RPMI7951 (cell line): Measurements from ENCODE around the gene TGDS. TPM values are rescaled to one million over a fixed set of nuclear protein-coding genes. Genes with fewer than 3 reads are reported as not detected.
A peak's percentile ranks its signal among the peaks of the same experiment; 100 is the strongest.
"Not testable (repeated sequence)": the region's sequence is repeated elsewhere in the genome, so short reads cannot be mapped to it uniquely, and the experiment has no call there.

Source experiments
- DNase-seq: peaks from one replicate; pipeline ENCODE4 v3.0.0-alpha.2; 2012; ENCODE audit warnings: low read depth
- total RNA-seq: library from RNA; depleted of rRNA; stranded (reverse); fragments of >200 nt; shearing (Covaris generic); gene quantifications from 2 replicates; pipeline ENCODE4 v1.2.3, GENCODE V29; 2014; rRNA removed

Gene TGDS, protein sequence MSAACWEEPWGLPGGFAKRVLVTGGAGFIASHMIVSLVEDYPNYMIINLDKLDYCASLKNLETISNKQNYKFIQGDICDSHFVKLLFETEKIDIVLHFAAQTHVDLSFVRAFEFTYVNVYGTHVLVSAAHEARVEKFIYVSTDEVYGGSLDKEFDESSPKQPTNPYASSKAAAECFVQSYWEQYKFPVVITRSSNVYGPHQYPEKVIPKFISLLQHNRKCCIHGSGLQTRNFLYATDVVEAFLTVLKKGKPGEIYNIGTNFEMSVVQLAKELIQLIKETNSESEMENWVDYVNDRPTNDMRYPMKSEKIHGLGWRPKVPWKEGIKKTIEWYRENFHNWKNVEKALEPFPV
- 15.3 and 17.1 TPM in 2 replicates for total RNA-seq

DNA sequence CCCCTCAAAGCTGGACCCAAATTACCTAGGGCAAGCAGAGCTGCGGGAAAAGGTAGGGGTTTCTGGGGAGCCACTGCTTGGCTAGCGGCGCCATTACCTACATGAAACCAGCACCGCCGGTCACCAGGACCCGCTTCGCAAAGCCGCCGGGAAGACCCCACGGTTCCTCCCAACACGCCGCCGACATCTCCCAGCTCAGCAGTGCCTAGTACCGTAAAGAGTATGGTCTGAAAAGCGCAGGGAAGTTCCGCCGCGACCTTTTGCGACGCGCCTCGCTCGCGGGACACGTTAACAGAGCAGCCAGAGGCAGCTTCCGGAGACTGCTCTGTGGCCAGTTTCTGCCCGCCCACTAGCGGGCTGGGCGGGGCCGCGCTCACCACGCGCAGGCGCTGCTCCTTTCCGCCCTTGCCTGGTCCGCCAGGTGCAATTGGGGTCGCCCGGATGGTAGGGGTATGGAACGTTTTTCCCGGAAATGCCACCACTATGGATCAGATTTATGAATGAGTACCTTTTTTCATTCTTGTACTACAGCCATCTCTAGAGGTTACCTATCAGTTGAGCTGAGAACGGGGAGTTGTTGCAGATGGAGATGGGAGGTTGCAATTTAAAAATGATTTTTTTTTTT lies at the start of gene TGDS:
Gene TGDS, minus strand, starts transcription at position 203 of the 625 bp plus-strand sequence. Its CDS starts 16 bp downstream, at position 187.
- DNase-seq: peak; percentile 90

DNA sequence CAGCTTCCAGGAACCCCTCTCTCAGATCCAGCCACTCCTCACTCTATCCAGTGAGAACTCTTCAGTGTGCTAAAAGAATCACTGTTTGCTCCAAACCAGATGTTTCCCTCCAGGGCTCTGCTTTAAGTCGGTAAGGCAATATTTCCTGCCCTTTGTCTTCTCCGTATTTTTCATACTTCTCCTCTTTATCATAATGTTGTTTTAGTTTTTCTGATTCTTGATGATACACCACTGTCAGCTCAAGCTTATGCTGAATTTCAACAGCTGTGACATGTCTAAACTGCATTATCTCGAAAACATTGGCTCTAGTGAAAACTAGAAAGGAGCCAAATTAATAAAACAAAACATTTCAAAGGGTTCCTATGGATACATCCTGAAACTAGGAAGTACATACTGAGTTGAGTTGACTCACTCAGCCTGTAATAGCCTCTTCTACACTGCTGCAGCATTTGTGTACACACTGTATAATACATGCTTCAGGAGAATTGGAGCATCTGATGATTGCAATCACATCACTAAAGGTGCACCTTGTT lies 45.5 kb upstream of the TGDS start:
- DNase-seq: peak; percentile 43

DNA sequence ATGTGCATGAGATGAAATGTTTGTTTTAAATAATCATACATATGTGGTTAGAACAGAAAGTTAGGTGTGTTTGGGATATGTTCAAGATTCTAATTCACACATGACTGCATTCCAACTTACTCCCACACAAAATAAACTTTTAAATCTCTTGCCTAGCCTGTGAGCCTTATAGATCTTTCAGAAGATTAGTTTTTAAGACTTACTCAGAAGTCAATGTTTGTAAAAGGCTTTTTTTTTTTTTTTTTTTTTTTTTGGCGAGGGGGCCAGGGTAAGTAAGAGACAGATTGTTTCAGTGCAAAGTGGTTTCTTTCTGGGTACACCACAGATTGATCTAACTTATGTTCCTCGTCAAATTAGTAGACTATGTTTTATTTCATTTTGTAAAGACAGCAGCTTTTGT lies 44.8 kb upstream of the TGDS start:
- no peak for DNase-seq

DNA sequence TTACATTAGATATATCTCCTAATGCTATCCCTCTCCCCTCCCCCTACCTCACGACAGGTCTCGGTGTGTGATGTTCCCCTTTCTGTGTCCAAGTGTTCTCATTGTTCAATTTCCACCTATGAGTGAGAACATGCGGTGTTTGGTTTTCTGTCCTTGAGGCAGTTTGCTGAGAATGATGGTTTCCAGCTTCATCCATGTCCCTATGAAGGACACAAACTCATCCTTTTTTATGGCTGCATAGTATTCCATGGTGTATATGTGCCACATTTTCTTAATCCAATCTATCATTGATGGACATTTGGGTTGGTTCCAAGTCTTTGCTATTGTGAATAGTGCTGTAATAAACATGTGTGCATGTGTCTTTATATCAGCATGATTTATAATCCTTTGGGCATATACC lies 41.7 kb upstream of the TGDS start:
- not testable (repeated sequence) for DNase-seq

DNA sequence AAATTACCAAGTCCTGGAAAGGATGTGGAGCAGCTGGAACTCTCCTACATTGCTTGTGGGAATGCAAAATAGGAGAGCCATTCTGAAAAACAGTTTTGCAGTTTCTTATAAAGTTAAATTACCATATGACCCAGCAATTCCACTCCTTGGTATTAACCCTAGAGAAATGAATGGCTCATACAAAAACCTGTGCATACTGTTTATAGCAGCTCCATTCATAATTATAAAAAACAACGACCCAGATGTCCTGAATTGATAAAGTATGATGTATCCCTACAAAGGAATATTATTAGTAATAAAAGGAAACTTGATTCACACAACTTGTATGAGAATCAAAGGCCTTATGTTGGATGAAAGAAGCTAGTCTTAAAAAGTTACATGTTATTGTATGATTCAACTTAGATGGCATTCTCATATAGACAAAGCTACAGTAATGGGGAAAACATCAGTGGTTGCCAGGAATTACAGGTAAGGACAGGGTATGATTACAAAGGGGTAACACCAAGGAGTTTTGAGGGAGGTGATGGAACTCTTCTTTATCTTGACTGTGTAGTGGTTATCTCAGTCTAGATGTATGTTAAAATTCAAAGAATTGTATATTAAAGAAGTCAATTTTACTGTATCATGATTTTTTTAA lies 41.1 kb upstream of the TGDS start:
- DNase-seq: no peak

DNA sequence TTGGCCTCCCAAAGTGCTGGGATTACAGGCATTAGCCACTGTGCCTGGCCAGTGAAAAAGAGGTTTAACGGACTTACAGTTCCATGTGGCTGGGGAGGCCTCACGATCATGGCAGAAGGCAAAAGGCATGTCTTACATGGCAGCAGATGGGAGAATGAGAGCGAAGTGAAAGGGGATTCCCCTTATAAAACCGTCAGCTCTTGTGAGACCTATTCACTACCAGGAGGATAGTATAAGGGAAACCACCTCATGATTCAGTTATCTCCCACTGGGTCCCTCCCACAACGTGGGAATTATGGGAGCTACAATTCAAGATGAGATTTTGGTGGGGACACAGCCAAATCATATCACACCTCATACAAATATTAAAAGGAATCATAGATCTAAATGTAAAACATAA lies 40.1 kb upstream of the TGDS start:
- not testable (repeated sequence) for DNase-seq

DNA sequence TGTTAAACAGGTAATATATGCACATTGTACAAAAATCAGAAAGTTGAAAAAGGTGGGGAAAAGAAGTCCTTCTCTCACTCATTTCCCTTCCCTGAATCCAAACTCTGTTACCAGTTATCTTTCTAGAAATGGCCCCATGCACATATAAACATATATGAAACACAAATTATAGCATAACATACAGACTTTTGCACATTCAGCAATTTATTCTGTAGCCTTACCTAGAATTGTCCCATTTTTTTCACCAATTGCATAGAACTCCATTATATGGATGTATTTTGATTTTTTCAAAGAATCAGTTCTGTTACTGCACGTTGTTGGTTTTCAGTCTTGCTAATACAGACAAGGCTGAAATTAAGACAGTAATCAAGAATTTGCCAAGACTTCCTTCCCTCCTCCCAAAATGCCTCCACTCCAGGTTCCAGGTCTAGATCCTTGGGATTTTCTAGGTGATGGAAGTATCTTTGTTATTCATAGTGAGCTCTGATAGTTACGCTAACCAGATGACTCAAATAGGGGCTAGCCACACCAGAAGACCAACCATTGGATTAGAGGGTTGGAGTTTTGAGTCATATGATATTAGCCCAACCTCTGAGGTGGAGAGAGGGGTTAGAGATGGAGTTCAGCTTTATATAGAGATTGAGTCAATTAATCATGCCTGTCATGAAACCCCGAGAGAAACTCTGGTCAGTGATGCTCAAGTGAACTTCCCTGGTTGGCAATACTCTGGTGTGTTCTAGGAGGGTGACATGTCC lies 36.5 kb upstream of the TGDS start:
- no peak for DNase-seq

DNA sequence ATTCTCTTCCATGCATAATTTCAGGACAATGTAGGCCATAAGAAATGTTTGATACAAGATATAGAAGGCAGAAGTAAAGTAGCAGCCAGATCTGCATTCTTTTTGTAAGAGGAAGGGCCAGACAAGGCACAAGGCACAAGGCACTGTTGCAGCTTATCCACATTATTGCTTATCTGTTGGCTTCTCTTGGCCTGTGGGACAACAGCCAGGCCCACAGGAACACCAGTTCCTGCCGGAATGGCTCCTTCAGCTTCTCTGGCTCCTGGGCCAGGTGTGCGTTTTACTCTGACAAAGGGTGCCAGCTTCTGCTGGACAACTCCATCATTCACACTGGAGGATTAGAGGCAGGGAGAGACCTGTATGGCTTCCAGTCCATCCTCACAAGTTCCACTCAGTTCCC lies 34.9 kb upstream of the TGDS start:
- DNase-seq: no peak

DNA sequence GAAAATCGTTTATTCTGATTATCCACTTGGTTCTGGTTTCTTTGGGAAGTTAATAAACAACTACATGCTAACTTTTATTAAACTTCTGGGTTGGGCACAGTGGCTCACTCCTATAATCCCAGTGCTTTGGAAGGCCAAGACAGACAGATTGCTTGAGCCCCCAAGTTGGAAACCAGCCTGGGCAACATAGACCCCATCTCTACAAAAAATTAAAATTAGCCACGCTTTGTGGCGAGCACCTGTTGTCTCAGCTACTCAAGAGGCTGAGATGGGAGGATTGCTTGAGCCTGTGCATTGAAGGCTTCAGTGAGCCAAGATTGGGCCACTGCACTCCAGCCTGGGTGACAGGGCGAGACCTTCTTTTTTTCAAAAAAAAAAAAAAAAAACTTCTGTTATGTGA lies 27.4 kb upstream of the TGDS start:
- DNase-seq: no peak

DNA sequence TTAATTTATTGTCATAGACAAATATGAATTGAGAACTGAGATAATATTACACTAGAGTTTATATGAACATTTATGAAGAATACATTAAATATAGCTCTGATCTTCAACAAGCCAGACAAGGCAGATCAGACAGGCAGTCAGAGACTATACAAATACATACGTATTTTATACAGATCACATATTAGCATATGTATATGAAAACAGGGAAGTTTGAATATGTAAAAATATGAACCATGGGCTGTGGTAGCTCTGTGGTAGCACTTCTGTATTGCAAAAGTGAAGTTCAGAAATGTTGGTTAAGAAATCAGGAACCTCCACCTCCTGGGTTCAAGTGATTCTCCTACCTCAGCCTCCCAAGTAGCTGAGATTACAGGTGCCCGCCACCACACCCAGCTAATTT lies 26.4 kb upstream of the TGDS start:
- no peak for DNase-seq

DNA sequence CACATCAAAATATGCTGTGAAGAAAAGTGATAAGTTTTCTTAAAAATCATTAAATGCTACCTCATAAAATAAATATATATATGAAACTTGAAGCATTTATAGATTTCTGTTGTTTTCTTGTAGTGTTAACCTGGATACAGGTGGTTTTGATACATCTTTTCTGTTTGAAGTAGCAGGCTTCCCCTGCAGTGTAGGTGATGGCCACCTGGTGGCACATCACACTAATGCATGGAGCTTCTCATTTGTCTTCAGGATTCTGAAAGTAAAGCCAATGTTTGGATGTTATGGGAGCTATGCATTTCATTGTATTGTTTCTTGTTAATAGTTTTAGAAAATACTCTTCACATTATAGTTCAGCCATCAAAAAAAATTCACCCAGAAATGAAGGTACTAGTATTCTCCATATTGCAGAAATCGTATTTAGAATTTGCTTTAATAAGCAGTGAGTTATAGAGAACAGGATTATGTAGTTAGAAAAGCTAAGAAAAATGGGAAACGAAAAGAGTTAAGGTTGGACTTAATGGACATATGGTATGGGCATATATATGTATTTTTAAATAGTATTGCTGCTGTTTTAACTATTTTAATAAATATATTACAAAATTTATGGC lies 24.4 kb upstream of the TGDS start:
- no peak for DNase-seq

DNA sequence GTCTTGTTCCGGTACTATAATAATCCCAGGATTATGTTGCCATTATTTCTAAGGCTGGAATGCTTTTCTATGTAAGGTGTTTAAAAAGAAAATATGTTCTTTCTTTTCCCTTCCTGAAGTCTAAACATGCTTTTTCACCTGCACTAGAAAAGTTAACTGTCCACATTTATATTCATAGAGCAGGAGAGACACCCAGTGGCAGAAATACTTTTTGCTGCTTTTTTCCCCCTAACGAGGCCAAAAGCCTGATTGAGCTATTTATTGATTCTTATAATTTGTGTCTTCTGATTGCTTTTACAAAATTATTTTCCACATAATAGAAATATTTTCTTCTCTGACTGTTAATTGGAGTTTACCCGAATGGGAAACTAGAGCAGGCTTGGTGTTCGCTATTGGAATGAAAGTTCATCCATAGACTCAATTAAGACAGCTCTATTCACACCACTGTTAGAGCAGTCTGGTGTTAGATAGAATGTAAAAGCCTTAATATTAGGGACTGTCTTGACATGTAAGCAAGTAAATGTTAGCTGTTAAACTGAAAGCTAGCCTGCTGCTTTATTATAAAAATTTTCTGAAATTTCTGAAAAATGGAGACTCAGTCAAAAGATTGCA lies 21.5 kb upstream of the TGDS start:
- no peak for DNase-seq

DNA sequence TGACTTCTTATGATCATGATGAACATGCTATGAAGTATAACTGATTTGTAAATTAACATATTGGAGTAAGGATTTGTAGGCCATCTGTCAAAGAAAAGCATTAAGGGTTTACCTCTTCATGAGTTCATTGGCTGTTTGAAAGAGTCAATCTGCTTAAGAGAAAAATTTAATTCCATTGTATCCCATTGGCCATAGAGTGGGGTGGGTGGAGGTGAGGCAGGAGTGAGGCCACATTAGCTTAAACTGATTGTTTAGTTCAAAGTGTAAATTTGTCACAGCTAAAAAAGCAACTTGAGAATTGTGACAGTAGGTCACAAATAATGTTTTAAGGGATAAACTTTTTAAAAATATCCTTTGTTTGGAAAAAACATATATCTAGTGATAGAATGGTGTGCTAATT lies 17.1 kb upstream of the TGDS start:
- DNase-seq: no peak

DNA sequence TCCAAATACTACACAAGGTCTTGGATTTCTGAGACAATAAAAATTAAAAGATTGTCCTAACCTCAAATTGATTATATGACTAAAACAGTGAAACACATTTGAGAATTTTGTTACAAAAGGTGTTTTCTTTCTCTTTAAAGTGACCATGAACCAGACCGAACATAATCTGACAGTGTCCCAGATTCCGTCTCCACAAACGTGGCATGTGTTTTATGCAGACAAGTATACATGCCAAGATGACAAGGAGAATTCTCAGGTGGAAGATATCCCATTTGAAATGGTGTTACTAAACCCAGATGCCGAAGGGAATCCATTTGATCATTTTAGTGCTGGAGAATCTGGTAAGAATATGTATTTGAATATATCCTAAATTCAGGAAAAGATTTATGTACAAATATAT lies 16.1 kb upstream of the TGDS start:
- DNase-seq: no peak

DNA sequence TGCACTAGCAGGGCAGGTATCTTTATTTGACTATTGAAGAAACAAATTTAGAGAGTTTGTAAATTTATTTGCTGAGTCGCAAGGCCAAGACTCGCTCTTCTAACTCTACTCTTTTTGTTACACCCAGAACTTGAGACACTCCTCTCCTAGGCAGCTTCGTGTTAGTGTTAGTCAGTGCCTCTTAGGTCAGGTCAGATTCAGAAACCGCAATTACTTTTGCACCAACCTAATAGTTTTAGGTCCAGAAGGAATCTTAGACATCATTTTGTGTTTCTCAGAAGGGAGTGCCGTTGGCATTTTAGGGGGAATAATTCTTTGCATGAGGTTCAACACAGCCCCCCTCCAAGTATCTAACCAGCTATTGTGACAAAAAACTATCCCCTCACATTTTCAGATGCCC lies 14.5 kb upstream of the TGDS start:
- no peak for DNase-seq

DNA sequence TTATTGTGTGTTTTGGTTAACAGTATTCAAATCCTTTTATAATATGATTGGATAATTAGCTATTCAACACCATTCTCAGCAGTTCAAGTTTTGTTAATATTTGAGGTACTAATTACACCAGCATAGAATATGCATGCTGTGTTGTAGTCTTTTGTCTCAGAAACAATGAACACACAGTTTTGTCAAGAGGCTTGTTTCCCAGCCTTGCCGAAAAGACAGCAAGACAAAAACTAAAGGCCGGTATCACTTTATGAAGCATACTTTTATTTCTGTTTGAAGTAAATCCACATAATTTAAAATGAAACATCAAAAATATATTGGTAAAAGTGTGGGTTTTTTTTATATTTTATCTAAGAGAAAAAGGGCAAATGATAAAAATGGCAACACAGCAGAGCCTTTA lies 13.2 kb upstream of the TGDS start:
- DNase-seq: no peak

DNA sequence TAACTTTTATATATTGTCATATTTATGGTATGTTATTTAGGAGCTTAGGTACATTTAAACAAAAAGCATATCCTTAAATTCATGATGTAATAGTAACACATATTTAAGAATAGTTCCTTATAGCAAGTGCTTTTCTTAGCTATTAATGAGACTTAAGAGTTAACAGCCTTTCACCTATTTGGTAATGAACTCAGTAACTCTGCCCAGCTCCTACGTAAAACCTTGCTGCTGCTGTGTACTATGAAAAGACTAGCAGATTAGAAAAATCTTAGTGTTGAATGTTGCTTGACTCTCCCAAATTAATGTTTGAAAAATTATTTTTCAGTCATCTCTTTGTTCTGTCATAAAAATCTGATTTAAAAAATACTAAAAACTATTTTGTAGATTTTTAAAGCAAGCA lies 12.6 kb upstream of the TGDS start:
- no peak for DNase-seq

DNA sequence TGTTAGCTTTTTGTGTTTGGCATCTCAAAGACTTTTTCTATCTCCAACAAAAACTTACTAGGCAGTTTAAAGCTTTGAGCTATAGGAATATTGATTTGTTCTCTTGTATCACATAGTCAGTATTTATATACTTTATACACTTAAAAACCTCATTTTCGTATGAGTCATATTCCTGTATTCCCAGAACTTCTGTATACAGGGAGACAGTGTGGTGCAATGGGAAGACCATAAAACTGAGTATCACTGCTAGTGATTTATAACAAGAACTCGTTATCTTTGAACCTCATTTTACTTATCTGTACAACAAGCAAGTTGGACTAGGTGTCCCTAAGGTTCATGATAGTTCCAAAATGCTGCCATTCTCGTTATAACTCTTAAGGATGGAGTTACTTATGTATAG lies 12.0 kb upstream of the TGDS start:
- DNase-seq: no peak

DNA sequence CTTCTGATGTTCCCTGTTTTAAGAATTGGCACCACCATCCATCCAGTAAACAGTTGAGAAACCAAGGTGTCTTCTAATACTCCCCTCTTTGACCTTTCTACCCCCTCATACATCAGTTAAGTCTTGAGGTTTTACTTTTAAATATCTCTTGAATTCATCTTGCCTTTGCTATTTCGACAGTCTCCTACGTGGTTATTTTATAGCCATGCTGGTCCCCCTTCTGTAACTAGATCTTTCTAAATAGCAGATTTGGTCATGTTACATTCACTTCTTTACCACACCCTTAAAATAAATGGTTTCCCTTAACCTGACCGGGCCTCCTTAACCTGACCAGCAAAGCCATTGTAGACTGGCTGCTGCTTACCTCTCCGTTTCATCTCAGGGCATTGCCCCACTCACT lies 11.1 kb upstream of the TGDS start:
- no peak for DNase-seq

DNA sequence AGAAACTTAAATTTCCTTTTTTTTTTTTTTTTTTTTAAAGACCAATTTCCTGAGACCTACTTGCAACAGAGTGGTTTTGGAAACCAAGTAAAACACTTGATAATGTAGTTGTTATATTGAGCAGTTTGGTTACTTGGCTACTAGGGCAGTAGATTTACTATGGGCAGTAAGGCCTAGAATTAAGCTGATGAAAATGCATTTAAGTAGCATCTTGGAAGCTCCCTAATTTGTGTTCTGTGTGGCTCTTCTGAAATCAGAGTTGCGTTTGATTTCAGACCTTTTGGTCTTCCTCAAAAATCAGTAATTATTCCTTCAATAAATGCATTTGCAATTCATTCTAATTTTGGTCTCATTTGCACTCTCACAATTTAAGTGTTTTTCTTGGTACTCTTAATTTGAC lies 6.5 kb upstream of the TGDS start:
- DNase-seq: no peak
